Uterus (tissue), 4 donors: ENCODE measurements around the gene LYPD6. TPM values are rescaled to one million over a fixed set of nuclear protein-coding genes. Genes with fewer than 3 reads are reported as not detected.

Source experiments
- DNase-seq, 2 donors: peaks; one replicate each; pipeline ENCODE4 v3.0.0-alpha.2; 2019 to 2020
- H3K27ac ChIP-seq, 2 donors: fragments of 200-600 bp; sonication (generic); 1 replicate in 1 of 2; 2 replicates in 1 of 2; pipeline ENCODE4 v1.5.1; 2016 to 2018
- H3K27me3 ChIP-seq, 2 donors: fragments of 200-600 bp; sonication (generic); one replicate each; pipeline ENCODE4 v1.5.1; 2018 to 2019; ENCODE audit warnings: control low read depth in 1 of 2
- H3K36me3 ChIP-seq, 2 donors: fragments of 200-600 bp; sonication (generic); one replicate each; pipeline ENCODE4 v1.5.1; 2019; ENCODE audit warnings: control low read depth in 1 of 2
- H3K4me1 ChIP-seq, 2 donors: fragments of 200-600 bp; sonication (generic); one replicate each; pipeline ENCODE4 v1.5.1; 2018 to 2019; ENCODE audit warnings: control low read depth in 1 of 2
- H3K4me3 ChIP-seq, 2 donors: fragments of 200-600 bp; sonication (generic); 1 replicate in 1 of 2; 2 replicates in 1 of 2; pipeline ENCODE4 v1.5.1; 2018 to 2019; ENCODE audit warnings: mild to moderate bottlenecking in 1 of 2
- H3K9me3 ChIP-seq, 2 donors: fragments of 200-600 bp; sonication (generic); one replicate each; pipeline ENCODE4 v1.5.1; 2019; ENCODE audit warnings: control low read depth in 1 of 2
- CTCF ChIP-seq, 4 experiments: fragments of 200-600 bp in 2 of 4; fragments of 450-650 bp in 2 of 4; sonication (generic) in 2 of 4; IDR thresholded peaks; one replicate each; pipeline ENCODE4 v1.5.1; 2016 to 2019; ENCODE audit warnings: antibody characterized with exemption in 4 of 4, mild to moderate bottlenecking in 2 of 4, moderate library complexity in 1 of 4
- POLR2A ChIP-seq, 2 donors: fragments of 450-650 bp; IDR thresholded peaks; one replicate each; pipeline ENCODE4 v1.6.1; 2016; ENCODE audit warnings: antibody characterized with exemption in 2 of 2, mild to moderate bottlenecking in 1 of 2, moderate library complexity in 1 of 2
- intact Hi-C: fragments of 100-400 bp; cut with DNase I; formaldehyde crosslinking; loops from one replicate; pipeline ENCODE4 v1.15.1; 2023; ENCODE audit warnings: low total_unique reads
- total RNA-seq, 4 donors: library from RNA; depleted of rRNA in 3 of 4; stranded (reverse); fragments of >200 nt in 3 of 4; gene quantifications; one replicate each; pipeline versions ENCODE4 v1.1.0 to v1.2.4, GENCODE V29; 2014 to 2023
- donor health status: DM: yes; HTN: yes; CAD: no.

The LYPD6 gene
- total RNA-seq = 10 to 100 TPM in 1 of 4 donors, 1 to 10 TPM in 2, under 1 TPM in 1; 0.29 to 23.7 (median 1.7) TPM

GRCh38 chr2:149330127-149331022 is at the start of gene LYPD6:
Gene LYPD6 (plus strand): TSS chr2:149330587. CDS start chr2:149437709, 107,122 bp downstream.
- intact Hi-C loops = no loop called here
- H3K4me3 ChIP-seq = peak within 1 kb of the TSS; percentile 65 to 66
- no peaks in the 10 kb centered on the region for H3K27me3 ChIP-seq
- peak within 1 kb of the TSS; percentile 57 to 65 for H3K27ac ChIP-seq
- H3K9me3 ChIP-seq = no peaks in the 10 kb centered on the region
- H3K4me1 ChIP-seq = no peaks in the 10 kb centered on the region
- peak; percentile 51 to 64 for DNase-seq
- TF ChIP-seq CTCF (IDR thresholded peaks at IDR 0.05) (peak in 1 of 4 experiments; percentile 19), POLR2A (IDR thresholded peaks at IDR 0.05) (peak in 1 of 2 donors; percentile 45)
- no peaks in the 10 kb centered on the region for H3K36me3 ChIP-seq

- intact Hi-C loops = no loop called here
- no peak for TF ChIP-seq POLR2A (IDR thresholded peaks at IDR 0.05)
- TF ChIP-seq CTCF (IDR thresholded peaks at IDR 0.05) = no peak
Measured at GRCh38 chr2:149281441-149281840, 48.9 kb upstream of the LYPD6 start.

GRCh38 chr2:149290662-149291061 is 39.7 kb upstream of the LYPD6 start:
- DNase-seq = no peak
- Histone ChIP-seq H3K36me3 (no peaks in the 10 kb centered on the region), H3K4me3 (no peak overlapping the region), H3K4me1 (no peaks in the 10 kb centered on the region), H3K27ac (no peak overlapping the region), H3K27me3 (no peaks in the 10 kb centered on the region), H3K9me3 (no peaks in the 10 kb centered on the region)
- intact Hi-C loops = no loop called here
- TF ChIP-seq CTCF (IDR thresholded peaks at IDR 0.05) (no peak), POLR2A (IDR thresholded peaks at IDR 0.05) (no peak)

More at GRCh38 chr2:149281441-149281840, 48.9 kb upstream of the LYPD6 start:
- Histone ChIP-seq H3K9me3 (no peaks in the 10 kb centered on the region), H3K4me3 (no peak overlapping the region), H3K36me3 (no peaks in the 10 kb centered on the region), H3K27ac (no peak overlapping the region), H3K4me1 (no peaks in the 10 kb centered on the region), H3K27me3 (no peaks in the 10 kb centered on the region)
- DNase-seq = no peak

GRCh38 chr2:149291881-149292280 is 38.5 kb upstream of the LYPD6 start:
- no peak for TF ChIP-seq POLR2A (IDR thresholded peaks at IDR 0.05)
- no peak for TF ChIP-seq CTCF (IDR thresholded peaks at IDR 0.05)
- intact Hi-C loops = no loop called here
- no peaks in the 10 kb centered on the region for H3K27me3 ChIP-seq
- H3K9me3 ChIP-seq = no peaks in the 10 kb centered on the region
- H3K27ac ChIP-seq = no peak overlapping the region
- no peak for DNase-seq
- H3K4me3 ChIP-seq = no peak overlapping the region
- no peaks in the 10 kb centered on the region for H3K36me3 ChIP-seq
- H3K4me1 ChIP-seq = no peaks in the 10 kb centered on the region

GRCh38 chr2:149296031-149296430 is 34.4 kb upstream of the LYPD6 start:
- no peak for TF ChIP-seq CTCF (IDR thresholded peaks at IDR 0.05)
- no peak for TF ChIP-seq POLR2A (IDR thresholded peaks at IDR 0.05)
- Histone ChIP-seq H3K36me3 (no peaks in the 10 kb centered on the region), H3K27me3 (no peaks in the 10 kb centered on the region), H3K4me3 (no peak overlapping the region), H3K4me1 (no peaks in the 10 kb centered on the region), H3K27ac (no peak overlapping the region), H3K9me3 (no peaks in the 10 kb centered on the region)
- no peak for DNase-seq
- intact Hi-C loops = no loop called here
